Mesodermal cell (in vitro differentiated cells): Measurements from ENCODE around the gene UBR7. TPM values are rescaled to one million over a fixed set of nuclear protein-coding genes. Genes with fewer than 3 reads are reported as not detected.
"Not testable (repeated sequence)": the region's sequence is repeated elsewhere in the genome, so short reads cannot be mapped to it uniquely, and the experiment has no call there.

Experiments
- H3K27ac ChIP-seq: 2 replicates; pipeline ENCODE4 v1.7.0; 2013; ENCODE audit warnings: mild to moderate bottlenecking, low read depth, low read length, moderate library complexity; ENCODE audit not compliant: severe bottlenecking
- H3K36me3 ChIP-seq: 2 replicates; pipeline ENCODE4 v1.7.1; 2013; ENCODE audit warnings: mild to moderate bottlenecking, low read length, moderate library complexity; ENCODE audit not compliant: control insufficient read depth, insufficient read depth
- H3K4me1 ChIP-seq: one replicate; pipeline ENCODE4 v1.7.1; 2013; ENCODE audit warnings: mild to moderate bottlenecking, low read length; ENCODE audit not compliant: insufficient read depth, control insufficient read depth, poor library complexity, severe bottlenecking
- H3K4me3 ChIP-seq: 2 replicates; pipeline ENCODE4 v1.7.0; 2013; ENCODE audit warnings: low read length, control low read depth, mild to moderate bottlenecking; ENCODE audit not compliant: insufficient read depth, poor library complexity, severe bottlenecking; ENCODE audit errors: extremely low read depth
- H3K9me3 ChIP-seq: 2 replicates; pipeline ENCODE4 v1.7.1; 2013; ENCODE audit warnings: mild to moderate bottlenecking, low read length, moderate library complexity; ENCODE audit not compliant: control insufficient read depth
- WGBS, 2 experiments: methylation state at CpG; one replicate each; pipeline ENCODE4 v1.1.5; 2013; ENCODE audit warnings: missing lambda C conversion rate in 2 of 2; ENCODE audit not compliant: insufficient coverage in 2 of 2; 5-methylcytosine and 5-hydroxymethylcytosine counted together
- polyA plus RNA-seq, 2 experiments: library from polyadenylated mRNA; stranded (reverse); fragments of 50-300 nt; gene quantifications; one replicate each; pipeline ENCODE4 v1.2.3, GENCODE V29; 2013

Gene UBR7
- 23.9 TPM for polyA plus RNA-seq (2013, experiment 1 of 2)
- polyA plus RNA-seq (2013, experiment 2 of 2), result 24.8 TPM

- Histone ChIP-seq H3K36me3 (peaks cover 11% of the 10 kb centered on the region), H3K4me3 (peak within 1 kb of the TSS; percentile 89), H3K27ac (peak within 1 kb of the TSS; percentile 90), H3K4me1 (no peaks in the 10 kb centered on the region), H3K9me3 (no peaks in the 10 kb centered on the region)
- WGBS, 2 experiments, result 0 to 1% methylated on average over 36 to 53 of the region's 65 CpGs
Observed at GRCh38 chr14:93206793-93207467, at the start of gene UBR7, which contains the start of gene GON7. UBR7 (plus strand) TSS chr14:93207256; CDS start chr14:93207292, 36 bp downstream. GON7 (minus strand) TSS chr14:93207065; CDS start chr14:93207037, 28 bp downstream.

GRCh38 chr14:93158349-93158748, 48.7 kb upstream of the UBR7 start:
- not testable (repeated sequence) for H3K9me3 ChIP-seq, H3K4me3 ChIP-seq, H3K36me3 ChIP-seq, H3K27ac ChIP-seq, H3K4me1 ChIP-seq
- 87 to 88% methylated on average over 4 to 6 of the region's 7 CpGs for WGBS, 2 experiments

GRCh38 chr14:93159625-93160352, 47.3 kb upstream of the UBR7 start:
- not testable (repeated sequence) for H3K36me3 ChIP-seq, H3K9me3 ChIP-seq, H3K27ac ChIP-seq, H3K4me3 ChIP-seq, H3K4me1 ChIP-seq
- WGBS, 2 experiments, result 100% methylated on average over 2 of the region's 5 CpGs; no CpG with 5 or more reads in 1 of the 2 experiments

GRCh38 chr14:93160353-93160801, 46.7 kb upstream of the UBR7 start:
- Histone ChIP-seq H3K4me3 (no peak overlapping the region), H3K27ac (no peak overlapping the region), H3K4me1 (no peaks in the 10 kb centered on the region), H3K36me3 (no peaks in the 10 kb centered on the region), H3K9me3 (no peaks in the 10 kb centered on the region)
- 50 to 58% methylated on average over 3 of the region's 4 CpGs for WGBS, 2 experiments

GRCh38 chr14:93161411-93161940, 45.6 kb upstream of the UBR7 start:
- WGBS, 2 experiments, result 71 to 89% methylated on average over 4 of the region's 4 CpGs
- Histone ChIP-seq H3K4me1 (no peaks in the 10 kb centered on the region), H3K4me3 (no peak overlapping the region), H3K36me3 (no peaks in the 10 kb centered on the region), H3K9me3 (no peaks in the 10 kb centered on the region), H3K27ac (no peak overlapping the region)

GRCh38 chr14:93163564-93163963, 43.5 kb upstream of the UBR7 start:
- WGBS, 2 experiments, result 83% methylated on average over 1 of the region's 5 CpGs; no CpG with 5 or more reads in 1 of the 2 experiments

GRCh38 chr14:93165271-93166265, 41.5 kb upstream of the UBR7 start:
- not testable (repeated sequence) for H3K4me3 ChIP-seq, H3K36me3 ChIP-seq, H3K9me3 ChIP-seq, H3K27ac ChIP-seq, H3K4me1 ChIP-seq
- WGBS, 2 experiments, result 89 to 92% methylated on average over 13 to 15 of the region's 26 CpGs

More at GRCh38 chr14:93163564-93163963, 43.5 kb upstream of the UBR7 start:
- H3K9me3 ChIP-seq, result no peaks in the 10 kb centered on the region
- H3K4me3 ChIP-seq, result no peak overlapping the region
- H3K4me1 ChIP-seq, result no peaks in the 10 kb centered on the region
- H3K36me3 ChIP-seq, result no peaks in the 10 kb centered on the region
- no peak overlapping the region for H3K27ac ChIP-seq

GRCh38 chr14:93168610-93169009, 38.4 kb upstream of the UBR7 start:
- not testable (repeated sequence) for H3K4me1 ChIP-seq, H3K27ac ChIP-seq, H3K9me3 ChIP-seq, H3K36me3 ChIP-seq, H3K4me3 ChIP-seq
- 93 to 96% methylated on average over 7 to 8 of the region's 9 CpGs for WGBS, 2 experiments

- H3K4me1 ChIP-seq, H3K4me3 ChIP-seq: not testable (repeated sequence)
- WGBS, 2 experiments, result 83% methylated on average over 1 of the region's 6 CpGs; no CpG with 5 or more reads in 1 of the 2 experiments
Observed at GRCh38 chr14:93169619-93170018, 37.4 kb upstream of the UBR7 start.

GRCh38 chr14:93170141-93170540, 36.9 kb upstream of the UBR7 start:
- 98% methylated on average over 12 to 16 of the region's 20 CpGs for WGBS, 2 experiments

More at GRCh38 chr14:93169619-93170018, 37.4 kb upstream of the UBR7 start:
- H3K9me3 ChIP-seq, H3K27ac ChIP-seq, H3K36me3 ChIP-seq: not testable (repeated sequence)

More at GRCh38 chr14:93170141-93170540, 36.9 kb upstream of the UBR7 start:
- H3K27ac ChIP-seq, H3K4me1 ChIP-seq, H3K36me3 ChIP-seq, H3K9me3 ChIP-seq, H3K4me3 ChIP-seq: not testable (repeated sequence)
